GM21447 (cell line): ENCODE results near the gene RANBP3.
"Not testable (repeated sequence)": the region's sequence is repeated elsewhere in the genome, so short reads cannot be mapped to it uniquely, and the experiment has no call there.

ENCODE experiments used
- ATAC-seq: cut with Tn5 transposase; IDR thresholded peaks from one replicate; pipeline ENCODE4 v1.9.1; 2021; ENCODE audit not compliant: unreplicated experiment

Gene RANBP3

GRCh38 chr19:5988517-5989387, 10.8 kb upstream of the RANBP3 start:
- ATAC-seq, result no peak

GRCh38 chr19:5987077-5987818, 9.3 kb upstream of the RANBP3 start:
- ATAC-seq, result no peak

- not testable (repeated sequence) for ATAC-seq
Observed at GRCh38 chr19:5985837-5986236, 7.9 kb upstream of the RANBP3 start.

GRCh38 chr19:5985098-5985783, 7.3 kb upstream of the RANBP3 start:
- no peak for ATAC-seq

- no peak for ATAC-seq
Observed at GRCh38 chr19:5984600-5984999, 6.7 kb upstream of the RANBP3 start.

- no peak for ATAC-seq
Observed at GRCh38 chr19:5983367-5983955, 5.5 kb upstream of the RANBP3 start.

- ATAC-seq, result no peak
Observed at GRCh38 chr19:5978606-5979552, 939 bp upstream of the RANBP3 start.

GRCh38 chr19:5977222-5977784, 637 bp downstream of the RANBP3 start:
- peak; percentile 12 for ATAC-seq

GRCh38 chr19:5976768-5977167, 1.2 kb downstream of the RANBP3 start:
- no peak for ATAC-seq

- no peak for ATAC-seq
Observed at GRCh38 chr19:5975388-5975728, 2.6 kb downstream of the RANBP3 start.

- no peak for ATAC-seq
Observed at GRCh38 chr19:5974721-5975387, 3.1 kb downstream of the RANBP3 start.

GRCh38 chr19:5973867-5974635, 3.9 kb downstream of the RANBP3 start:
- ATAC-seq, result no peak

GRCh38 chr19:5973376-5973775, 4.6 kb downstream of the RANBP3 start:
- no peak for ATAC-seq

- no peak for ATAC-seq
Observed at GRCh38 chr19:5972355-5972731, 5.6 kb downstream of the RANBP3 start.

GRCh38 chr19:5971714-5972354, 6.1 kb downstream of the RANBP3 start:
- ATAC-seq, result no peak

GRCh38 chr19:5969476-5969875, 8.5 kb downstream of the RANBP3 start:
- no peak for ATAC-seq

- no peak for ATAC-seq
Observed at GRCh38 chr19:5968431-5969373, 9.2 kb downstream of the RANBP3 start.
